ENCODE data around the gene IL19.
"Not testable (repeated sequence)": the region's sequence is repeated elsewhere in the genome, so short reads cannot be mapped to it uniquely, and the experiment has no call there.

Gene IL19

DNA sequence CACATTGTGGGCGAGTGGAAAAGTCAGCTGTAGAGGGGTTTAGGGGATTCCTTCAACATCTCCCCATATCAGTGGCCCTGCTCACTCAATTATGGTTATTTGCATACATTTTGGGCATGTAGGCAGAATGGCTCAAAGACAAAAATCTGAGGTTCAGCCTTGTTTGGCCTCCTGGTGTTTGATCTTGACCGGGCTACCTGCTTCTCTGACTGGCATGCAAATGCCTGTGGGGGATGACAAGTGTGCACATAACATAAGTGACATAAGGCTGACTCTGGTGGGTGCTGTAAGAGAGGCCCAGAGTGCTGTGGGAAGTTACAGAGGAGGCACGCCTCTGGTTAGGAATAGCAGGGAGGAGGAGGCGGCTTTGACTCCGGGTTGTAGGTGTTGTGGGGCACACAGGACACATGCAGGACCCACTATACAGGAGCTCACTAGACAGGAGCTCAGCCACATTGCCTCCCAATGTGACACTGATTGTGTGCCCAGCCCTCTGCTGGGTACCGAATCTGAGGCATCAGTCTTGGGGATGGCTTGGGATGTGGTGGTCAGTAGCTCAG lies 29.4 kb upstream of the IL19 start:
- no peak for DNase-seq

DNA sequence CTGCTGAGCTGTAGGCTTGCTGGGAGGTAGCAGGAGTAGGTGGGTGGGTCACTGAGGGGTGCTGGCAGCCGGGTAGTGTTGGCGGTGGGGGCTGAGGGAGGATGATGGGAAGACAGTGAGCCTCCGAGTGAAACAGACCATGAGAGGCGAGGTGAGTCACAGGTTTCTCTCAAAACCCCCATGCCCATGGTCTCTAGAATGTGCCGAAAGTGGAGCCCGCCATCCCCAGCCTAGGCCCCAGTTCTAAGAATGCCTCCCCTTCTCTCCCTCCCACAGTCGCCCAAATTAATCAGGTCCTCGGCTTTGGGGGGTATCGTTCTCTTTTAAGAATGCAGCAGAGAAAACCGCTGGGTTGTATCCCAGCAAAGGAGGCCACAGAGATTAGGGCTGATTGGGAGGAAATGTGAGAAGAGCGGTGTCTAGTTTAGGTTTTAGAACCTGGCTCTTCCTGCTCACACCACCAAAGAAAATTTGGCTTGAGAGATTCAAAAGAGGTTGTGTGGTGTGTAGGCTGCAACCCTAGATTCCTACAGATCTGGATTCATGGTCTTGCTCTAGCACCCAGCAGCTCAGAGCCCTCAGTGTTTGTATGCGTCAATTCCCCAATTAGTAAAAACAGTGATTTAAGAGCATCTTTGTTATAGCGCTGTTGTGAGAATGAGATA lies 27.7 kb upstream of the IL19 start:
- DNase-seq, result no peak

DNA sequence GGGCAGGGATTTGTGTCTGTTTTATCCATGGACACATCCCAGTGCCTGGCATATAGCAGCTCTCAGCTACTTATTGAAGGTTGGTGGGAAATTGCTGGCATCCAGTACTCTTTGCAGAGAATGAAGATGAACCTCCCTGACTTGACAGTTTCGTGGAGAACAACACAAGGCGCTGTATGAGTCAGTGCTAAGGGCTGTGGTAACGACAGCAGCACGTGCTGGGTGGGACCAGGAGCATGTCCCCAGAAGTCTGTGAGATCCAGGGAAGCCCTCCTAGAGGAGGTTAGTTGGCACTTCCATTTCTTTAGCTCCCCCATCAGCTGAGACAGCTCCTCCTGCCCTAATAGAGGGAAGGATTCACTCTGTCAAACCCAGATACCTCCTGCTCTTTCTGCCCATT lies 25.9 kb upstream of the IL19 start:
- no peak for DNase-seq

DNA sequence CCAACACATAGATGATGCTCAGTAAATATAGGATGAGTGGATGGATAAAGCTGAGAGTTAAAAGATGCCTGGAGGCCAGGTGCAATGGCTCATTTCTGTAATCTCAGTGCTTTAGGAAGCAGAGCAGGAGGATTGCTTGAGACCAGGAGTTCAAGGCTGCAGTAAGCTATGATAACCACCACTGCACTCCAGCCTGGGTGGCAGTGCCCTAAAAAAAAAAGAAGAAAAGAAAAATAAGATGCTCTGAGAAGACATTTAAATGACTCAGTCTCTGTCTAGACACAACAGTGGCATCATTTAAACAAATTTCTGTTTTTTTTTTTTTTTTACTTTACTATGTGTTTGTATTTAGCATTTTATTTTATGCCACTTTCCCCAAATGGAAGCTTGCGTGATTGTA lies 25.3 kb upstream of the IL19 start:
- DNase-seq, result no peak

DNA sequence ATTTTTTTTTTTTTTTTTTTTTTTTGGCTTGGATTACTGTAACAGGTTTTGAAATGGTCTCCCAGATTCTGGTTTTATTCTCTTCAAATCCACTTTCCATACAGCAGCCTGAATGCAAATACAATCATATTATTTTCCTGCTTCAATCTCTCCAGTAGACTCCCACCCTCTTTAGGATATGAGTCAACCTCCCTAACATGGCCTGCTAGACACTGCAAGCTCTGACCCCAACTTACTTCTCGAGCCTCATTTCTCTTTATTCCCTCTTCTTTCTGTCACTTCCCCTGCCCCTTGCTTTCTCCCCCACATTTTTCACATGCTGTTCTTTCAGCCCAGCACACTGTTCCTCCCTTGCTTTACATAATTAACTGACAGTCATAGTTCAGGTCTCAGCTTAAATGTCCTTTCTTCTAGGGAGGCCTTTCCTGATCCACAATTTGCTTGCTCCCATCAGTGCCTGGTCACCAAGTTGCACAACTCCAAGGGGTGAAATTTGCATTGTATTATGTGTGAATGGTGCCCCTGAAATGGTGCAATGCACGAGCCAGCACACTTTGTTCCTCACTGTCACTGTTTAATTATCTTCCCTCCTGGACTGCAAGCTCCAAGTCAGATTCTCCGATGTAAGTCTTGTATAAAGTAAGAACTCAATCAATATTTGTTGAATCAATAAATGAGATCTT lies 22.1 kb upstream of the IL19 start:
- no peak for DNase-seq

DNA sequence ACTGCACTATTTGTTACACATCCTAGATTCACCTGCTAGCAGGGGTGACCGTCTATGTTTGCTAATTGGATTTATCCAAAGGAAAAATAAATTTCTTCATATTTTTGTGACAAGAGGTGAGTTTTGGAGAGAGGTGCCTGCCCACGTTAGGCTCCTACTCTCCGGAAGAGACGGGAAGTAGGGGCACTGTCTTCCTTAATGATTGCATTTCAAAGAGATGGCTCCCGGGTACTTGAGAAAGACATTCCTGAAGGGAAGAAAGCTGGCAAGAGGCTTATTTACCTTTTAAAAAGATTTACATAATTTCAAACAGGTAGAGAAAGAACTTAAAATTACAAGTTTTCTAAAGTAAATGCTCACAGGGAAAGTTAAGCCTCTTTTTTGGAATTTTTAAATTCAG lies 18.7 kb upstream of the IL19 start:
- no peak for DNase-seq

DNA sequence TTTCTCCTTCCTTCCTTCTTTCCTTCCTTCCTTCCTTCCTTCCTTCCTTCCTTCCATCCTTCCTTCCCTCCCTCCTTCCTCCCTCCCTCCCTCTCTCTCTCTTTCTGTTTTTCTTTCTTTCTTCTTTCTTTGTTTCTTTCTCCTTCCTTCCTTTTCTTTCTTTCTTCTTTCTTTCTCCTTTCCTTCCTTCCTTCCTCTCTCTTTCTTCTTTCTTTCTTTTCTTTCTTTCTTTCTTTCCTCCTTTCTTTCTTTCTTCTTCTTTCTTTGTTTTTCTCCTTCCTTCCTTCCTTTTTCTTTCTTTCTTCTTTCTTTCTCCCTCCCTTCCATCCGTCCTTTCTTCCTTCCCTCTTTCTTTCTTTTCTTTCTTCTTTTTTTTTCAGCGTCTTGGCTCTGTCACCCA lies 18.1 kb upstream of the IL19 start:
- no peak for DNase-seq

DNA sequence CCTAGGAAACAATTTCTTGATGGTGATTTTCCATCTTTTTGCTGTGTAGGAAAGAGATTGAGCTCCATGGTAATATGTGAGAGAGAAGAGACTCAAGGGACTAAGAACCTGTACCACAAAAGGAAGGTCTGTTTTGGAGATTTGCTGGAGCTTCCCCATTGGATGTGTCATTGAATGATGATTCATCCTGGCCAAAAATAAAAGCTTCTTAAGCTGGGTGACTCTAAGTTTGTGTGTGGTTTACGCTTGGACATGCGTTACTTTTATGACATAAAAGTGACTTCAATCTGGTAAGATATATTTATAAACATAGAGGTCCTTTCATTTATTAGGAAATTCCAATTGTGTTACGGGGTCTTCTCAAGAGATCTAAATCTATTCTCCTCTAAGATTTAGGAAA lies 17.4 kb upstream of the IL19 start:
- DNase-seq, result no peak

DNA sequence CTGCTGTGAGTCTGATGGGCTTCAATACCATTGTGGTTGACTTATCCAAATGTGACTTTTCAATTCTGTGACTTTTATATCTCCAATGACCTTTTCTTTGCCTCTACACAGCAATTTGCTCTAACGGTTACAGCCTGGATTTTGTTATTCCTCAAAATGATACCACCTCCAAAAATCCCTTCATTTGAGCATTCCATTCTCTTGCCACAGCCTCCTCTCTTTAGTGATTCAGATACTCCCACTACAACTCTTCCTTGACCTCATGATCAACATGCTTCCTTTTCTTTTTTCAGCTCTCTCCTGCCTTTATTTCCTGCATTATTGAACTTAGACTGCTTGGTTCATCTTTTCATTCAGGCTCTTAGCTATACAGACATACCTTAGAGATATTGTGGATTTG lies 16.6 kb upstream of the IL19 start:
- DNase-seq, result no peak

DNA sequence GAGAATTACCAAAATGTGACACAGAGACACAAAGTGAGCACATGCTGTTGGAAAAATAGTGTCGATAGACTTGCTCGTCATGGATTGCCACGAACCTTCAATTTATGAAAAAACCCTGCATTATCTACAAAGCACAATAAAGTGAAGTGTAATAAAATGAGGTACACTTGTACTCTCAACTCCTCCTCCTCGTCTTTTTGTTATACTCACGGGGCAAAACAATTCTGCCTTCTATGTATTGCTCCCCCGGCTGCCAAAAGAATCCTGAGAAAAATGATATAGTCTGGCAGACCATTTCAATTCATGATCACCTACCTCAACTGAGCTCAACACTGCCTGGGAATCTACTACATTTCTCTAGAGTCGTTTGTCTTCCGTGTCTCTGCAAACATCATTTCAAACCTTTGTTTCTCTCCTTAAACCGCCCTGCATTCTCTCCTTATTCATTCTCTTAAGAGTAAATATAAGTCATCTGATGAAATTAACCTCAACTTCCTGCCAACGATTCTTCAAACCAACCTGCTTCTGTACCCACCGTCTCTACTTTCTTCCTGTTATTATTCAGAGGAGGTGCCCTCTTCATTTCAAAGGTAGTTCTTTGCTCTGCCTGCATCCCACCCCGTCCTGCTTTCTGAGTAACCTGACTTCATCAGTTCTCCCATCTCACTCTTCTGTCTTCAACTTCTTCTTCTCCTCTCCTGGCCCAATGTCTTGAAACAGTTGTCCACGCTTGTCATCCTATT lies 12.9 kb upstream of the IL19 start:
- no peak for DNase-seq

DNA sequence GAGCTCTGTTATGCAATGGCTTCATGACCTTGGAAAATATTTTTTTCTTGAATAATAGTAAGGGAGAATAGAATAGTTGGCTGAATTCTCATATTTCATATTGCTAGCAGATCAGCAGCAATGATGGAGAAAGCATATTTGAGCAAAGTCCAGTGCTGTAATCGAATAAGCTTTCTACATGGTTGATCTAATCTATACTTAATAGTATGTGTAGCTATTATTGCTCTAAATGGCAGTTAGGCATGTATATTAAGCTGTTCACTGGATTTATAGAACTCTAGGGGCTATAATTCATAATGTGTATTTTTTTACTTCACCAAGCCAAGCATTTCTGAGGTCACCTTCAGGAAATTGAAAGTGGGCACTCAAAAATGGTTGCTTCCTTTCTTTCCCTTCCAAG lies 10.0 kb upstream of the IL19 start:
- DNase-seq, result no peak

DNA sequence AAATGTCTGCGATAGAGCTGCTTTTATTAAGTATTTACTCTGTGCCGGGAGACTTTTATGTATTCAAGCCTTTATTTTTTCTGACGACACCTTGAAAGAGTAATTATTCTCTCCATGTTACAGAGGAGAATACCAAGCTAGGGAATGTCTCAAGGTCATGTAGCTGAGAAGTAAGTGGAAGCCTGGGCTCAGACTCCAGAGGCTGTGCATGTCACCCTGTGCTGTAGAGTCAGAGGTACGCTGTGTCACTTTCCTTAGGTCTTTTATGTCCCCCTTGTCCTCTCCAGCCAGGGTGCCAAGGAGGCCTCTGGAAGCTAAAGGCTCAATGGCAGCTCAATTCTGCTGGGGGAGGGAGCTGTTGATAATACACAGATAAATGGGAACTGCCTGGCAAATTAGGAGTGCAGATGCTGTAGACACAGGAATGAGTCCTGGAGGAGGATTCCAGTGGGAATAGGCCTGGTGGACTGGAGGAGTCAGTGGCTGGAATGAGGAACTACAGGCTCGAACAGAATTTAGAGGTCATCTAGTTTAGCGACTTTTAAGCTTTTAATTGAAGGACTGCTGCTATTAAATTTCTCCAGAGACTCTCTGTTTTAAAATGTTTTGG lies 9.3 kb upstream of the IL19 start:
- no peak for DNase-seq

DNA sequence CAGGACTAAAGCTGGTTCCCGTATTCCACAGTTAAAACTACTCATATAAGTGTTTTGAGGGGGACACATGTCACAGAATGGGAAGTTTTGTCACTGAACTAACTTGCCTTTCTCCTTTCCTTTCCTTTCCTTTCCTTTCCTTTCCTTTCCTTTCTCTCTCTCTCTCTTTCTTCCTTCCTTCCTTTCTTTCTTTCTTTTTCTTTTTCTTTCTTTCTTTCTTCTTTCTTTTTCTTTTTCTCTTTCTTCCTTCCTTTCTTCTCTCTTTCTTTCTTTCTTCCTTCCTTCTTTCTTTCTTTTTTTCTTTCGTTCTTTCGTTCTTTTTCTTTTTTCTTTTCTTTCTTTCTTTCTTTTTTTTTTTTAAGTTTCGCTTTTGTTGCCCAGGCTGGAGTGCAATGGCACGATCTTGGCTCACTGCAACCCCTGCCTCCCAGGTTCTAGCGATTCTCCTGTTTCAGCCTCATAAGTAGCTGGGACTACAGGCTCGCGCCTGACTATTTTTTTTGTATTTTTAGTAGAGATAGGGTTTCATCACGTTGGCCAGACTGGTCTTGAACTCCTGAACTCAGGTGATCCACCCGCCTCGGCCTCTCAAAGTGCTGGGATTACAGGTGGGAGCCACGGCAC lies 7.7 kb upstream of the IL19 start:
- DNase-seq, result not testable (repeated sequence)

DNA sequence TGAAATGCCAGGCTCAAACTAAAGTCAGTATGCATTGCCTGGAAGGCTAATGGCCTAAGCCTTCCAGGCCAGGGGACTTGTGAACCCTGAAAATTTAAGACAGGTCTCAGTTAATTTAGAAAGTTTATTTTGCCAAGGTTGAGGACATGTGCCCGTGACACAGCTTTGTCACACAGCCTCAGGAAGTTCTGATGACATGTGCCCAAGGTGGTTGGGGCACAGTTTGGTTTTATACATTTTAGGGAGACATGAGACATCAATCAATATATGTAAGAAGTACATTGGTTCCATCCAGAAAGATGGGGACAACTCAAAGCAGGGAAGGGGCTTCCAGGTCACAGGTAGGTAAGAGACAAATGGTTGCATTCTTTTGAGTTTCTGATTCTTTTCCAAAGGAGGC lies 4.8 kb upstream of the IL19 start:
- not testable (repeated sequence) for DNase-seq

DNA sequence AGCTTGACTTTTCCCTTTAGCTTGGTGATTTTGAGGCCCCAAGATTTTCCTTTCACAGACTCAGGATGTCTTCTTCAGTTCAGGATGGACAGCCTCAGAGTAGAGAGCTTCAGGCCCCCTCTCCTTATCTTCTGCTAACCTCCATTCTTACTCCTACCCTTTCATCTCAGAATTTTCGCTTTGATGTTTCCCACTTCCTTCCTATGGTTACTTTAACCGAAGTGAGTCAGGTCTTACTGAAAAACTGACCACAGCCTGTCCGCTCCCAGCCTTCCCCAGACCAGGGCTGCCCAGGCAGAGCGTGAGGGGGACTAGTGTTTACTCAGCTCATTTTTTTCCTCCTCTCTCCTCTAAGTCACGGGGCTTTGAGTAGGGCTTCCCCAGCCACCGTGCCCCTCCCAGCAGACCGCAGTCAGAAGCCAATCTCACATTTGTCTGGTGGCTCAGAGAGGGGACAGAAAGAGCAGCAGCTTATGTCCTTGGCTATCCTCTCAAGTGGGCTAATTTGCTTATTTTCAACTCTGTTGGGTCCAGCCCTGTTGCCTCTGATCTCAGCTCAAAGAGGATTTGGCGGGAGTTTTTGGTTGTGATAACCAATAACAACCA lies 4.2 kb upstream of the IL19 start:
- no peak for DNase-seq

DNA sequence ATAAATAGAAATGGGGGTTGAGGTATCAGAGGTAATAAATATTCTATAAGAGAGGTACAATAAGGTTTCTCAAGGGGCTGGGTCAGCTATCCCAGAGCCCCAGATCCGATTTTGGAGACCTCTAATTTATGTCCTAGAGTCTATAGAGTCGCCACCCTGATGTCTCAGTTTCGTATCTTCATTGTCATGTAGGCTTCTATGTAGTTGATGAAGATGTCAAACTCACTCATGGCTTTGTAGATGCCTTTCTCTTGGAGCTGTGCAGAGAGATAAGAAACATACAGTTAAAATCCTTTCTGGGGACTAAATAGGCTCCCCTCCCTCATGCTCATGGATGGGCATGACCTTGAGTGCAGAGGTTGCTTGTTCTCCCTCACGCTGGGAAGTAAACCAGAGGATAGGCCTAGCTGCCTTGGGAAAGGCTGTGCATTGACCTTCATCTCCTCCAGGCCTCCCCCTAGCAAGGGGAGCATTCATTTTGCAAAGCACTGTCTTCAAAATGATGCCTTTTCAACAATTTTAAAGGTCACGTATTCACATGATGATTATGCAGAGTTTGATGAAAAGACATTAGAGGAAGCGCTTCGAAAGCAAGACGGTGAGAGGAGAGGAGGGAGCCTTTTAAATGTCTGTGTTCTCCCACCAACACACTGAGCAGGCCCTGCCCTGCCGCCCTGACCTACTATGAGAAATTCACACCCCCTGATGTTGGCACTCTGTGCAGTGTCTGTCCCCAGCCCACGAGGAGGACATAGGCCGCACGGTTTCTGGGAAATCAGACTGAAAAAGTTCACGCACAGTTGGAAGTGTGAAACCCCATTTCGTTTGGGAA lies 1.9 kb upstream of the IL19 start:
- no peak for DNase-seq

DNA sequence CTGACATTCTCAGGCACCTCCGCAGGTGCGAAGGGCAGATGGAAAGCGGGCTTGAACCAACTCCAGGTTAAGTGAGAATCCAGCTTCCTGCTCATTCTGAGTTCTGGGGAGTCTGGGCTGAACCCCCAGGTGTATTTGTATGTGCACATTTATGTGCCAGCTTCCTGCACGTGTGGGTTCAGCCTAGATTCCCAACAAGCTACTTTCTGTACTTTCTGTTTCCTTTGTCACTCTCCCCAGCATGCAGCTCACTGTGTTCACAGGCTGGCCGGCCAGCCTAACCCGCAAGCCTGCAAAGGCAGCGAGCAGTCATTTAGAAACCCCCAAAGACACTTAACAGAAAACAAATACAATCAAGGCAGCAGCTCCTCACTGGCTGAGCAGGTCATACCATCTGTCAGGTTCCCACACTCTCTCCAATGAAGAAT lies 1.3 kb upstream of the IL19 start:
- DNase-seq, result no peak

DNA sequence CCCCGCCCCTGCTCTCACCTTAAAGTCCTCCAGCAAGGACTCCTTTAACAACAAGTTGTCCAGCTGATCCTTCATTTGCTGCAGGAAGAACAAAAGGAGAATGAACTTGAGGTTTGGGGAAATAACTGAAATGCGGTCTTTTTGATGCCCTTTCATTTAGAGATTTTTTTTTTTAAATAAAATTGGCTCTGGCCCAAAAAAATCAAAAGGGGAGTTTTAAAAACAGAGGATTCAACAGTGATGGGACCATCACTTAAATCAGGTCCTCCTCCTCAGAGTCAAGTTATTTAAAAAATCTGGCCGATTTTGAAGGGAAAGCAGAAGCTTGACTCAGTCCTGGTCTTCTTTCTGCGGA lies 742 bp downstream of the IL19 start:
- no peak for DNase-seq

DNA sequence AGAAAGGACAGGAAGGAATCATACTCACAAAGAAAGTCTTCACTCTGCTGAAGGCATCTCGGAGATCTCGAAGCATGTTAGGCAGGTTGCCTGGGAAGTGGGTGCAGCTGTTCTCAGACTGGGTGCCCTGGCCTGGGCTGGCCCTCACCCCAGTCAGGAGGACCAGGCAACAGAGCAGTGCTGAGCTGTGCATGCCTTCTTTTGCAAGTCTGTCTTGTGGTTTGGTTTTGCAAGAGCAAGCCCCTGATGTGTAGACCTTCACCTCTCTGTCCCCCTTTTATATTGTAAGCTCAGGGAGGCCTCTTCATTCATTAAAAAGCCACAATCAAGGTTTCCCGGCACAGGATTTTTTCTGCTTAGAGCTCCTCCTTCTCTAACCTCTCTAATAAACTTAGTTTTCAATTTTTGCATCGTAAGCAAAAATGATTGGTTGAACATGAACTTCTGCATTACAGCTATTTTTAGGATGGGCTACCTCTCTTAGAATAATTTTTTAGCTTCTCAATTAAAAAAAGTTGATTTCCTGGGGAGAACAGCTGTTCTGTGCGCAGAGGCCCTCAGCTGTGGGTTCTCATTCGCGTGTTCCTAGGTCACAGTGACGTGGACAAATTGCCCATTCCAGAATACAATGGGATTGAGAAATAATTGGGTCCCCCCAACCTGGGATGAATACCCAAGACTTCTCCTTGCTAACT lies 1.8 kb downstream of the IL19 start, which contains the start of gene IL10:
Gene IL10, minus strand, starts transcription at position 252 of the 695 bp plus-strand sequence. Its CDS starts 59 bp downstream, at position 193.
- no peak for DNase-seq

DNA sequence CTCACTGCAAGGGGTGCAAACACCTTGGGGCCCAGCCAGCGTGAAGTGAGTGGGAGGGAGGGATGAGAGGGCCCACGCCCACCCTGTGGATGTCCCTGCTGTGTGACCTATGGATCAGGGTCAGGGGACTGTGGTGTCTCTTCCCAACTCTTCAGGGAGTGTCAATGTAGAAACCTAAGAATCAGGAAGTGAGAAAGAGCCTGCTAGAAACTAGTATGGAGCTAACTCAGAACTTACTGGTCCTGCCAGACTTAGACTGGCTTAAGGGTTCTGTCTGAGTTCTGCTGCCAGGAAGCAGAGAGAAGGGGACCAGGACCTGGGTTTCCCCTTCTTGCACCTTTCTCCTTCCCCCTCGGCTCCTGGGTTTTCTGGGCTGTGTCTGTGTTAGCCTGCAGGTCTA lies 3.5 kb downstream of the IL19 start:
- no peak for DNase-seq

DNA sequence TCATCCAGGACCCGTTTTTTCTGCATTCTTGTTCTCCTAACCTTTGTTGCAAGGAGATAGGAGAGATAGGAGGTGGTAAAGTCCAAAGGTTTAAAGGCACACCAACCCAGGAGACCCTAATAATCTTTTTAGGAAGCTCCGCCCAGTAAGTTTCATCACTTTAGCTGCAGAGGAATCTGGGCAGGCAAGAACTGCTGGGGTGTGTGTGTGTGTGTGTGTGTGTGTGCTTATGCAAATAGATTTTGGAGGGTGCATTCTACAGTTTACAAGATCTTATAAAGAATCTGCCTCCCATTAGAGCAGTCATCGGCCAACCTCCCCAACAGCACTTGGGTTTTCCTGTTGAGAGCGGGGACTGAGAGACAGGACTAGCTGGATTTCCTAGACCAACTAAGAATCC lies 5.7 kb downstream of the IL19 start:
- DNase-seq, result no peak
